GM21723 (cell line): ENCODE data around the gene MEGF11.
"Not testable (repeated sequence)": the region's sequence is repeated elsewhere in the genome, so short reads cannot be mapped to it uniquely, and the experiment has no call there.

Experiments
- ATAC-seq: cut with Tn5 transposase; IDR thresholded peaks from one replicate; pipeline ENCODE4 v1.9.1; 2021; ENCODE audit warnings: mild to moderate bottlenecking, moderate library complexity; ENCODE audit not compliant: unreplicated experiment

Gene MEGF11

DNA sequence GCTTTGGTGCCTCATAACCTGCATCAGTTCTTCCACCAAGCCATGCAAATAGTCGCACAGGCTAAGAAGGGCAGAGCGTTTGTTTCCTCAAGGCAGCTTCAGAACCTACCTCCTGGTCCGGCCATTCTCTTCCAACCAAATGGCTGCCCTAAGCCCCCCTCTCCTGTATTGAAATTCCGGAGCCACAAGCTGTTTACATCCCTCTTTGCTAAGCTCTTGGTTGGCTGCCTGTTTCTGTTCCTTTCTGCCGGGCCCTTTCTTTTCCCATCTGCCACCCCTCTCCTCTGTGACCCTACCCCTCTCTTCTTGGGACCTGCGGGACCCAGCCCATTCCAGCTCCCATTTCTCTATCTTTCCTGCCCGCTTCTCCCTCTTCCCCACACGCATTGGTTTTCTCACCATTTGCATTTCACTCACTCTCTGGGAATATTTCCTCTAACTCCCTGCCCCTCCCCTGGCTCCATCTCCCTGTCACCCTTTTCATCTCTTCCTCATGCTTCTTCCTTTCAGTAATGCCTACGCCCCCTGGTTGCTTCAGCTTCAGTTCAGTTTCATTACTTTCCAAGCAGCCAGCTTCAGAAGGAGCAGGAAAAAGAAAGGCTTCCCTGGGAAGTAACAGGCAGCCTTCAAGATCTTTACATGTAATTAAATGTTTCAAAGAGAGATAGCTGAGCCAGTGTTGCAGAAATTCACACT lies 270.8 kb downstream of the MEGF11 start:
- ATAC-seq: no peak

DNA sequence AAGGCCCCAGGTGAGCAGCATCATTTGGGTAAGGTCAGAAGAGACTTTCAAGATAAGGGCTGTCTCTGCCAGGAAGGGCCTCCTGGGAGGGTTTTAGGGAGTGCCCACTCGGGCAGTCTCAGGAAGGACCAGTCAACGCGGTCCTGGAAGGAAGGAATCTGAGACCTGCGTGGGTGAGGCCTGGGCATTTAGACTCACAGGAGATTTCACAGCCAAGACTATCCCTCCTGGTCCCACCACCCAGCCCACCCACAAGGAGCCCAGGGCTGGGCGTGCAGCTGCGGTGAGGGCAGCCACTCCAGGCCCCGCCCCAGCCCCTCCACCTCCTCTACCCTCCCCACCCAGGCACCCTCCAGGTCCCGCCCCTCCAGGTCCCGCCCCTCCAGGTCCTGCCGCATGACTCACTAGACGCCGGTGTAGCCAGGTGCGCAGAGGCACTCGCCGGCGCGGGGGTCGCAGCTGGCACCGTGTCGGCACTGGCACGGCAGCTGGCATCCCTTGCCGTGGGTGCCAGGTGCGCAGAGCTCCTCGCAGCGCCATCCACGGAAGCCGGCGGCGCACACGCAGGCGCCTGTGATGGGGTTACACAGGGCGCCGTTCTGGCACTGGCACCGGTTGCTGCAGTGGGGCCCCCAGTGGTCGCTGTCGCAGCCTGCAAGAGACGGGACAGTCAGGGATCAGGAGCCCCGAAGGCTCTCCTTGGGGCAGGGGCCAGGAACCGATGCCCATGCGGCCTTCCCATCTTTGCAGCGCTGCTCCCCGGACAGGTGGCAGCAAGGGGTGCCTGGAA lies 271.5 kb downstream of the MEGF11 start:
- ATAC-seq: peak; percentile 71

DNA sequence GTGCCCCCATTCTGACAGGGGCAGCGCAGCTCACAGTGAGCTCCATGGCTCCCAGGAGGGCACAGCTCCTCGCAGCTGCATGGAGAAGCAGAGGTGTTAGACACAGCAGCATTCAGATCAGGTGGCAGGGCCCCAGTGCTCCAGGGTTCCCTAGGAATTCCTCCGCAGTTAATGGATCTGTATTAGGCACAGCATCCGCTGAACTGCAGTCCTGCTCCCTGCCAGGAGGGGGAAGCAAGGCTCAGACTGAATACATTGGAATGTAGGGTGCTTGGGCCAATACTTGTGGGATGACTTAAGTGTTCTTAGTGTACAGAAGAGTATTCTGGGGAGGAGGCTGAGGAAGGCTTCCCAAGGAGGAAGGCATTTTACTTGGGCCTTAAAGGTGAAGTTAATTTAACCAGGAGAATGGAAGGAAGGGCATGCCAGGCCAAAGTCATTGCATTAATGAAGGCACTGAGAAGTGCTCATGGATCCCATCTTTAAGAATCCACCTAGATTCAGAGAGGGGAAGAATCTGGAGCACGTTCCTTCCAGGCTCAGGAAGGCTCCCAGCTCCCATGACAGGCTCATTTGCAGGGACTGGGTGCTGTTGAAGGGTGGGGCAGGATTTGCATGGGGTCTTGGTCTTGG lies 272.6 kb downstream of the MEGF11 start:
- ATAC-seq: no peak

DNA sequence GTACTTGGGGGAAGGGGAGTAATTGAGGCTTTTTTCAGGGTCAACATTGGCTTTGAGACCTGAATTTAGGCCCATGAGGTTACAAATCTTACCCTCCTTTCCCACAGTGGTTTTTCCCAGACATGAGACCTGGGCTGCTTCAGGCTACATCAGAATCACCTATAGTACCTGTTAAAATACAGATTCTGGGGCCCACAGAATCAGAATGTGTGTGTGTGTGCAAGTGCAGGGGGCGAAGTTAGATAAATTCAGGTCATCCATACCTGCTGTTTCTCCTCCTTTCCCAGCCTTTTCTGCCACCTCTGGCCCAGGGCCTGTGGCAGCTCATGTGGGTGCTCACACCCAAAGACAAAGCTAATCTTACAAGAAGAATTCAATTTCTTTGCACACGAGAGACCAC lies 273.7 kb downstream of the MEGF11 start:
- no peak for ATAC-seq

DNA sequence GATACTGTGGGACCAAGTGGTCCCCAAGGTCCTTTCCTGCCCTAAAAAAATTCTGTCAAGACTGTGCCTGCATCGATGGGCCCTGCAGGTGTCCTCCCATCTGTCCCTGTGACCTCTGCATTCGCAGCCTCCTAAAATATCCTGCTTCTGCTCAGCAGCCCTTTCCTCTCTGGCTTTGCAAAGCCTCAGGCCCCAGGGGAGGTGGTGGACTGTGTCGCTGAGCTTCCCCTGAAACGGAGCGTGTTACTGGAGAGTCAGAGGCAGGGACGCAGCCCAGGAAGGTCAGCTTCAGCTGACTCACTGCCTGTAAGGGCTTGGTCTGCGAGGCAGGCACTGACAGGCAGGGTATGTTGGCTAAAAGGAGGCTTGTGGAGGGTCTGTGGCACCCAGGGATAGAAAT lies 274.2 kb downstream of the MEGF11 start:
- ATAC-seq: no peak

DNA sequence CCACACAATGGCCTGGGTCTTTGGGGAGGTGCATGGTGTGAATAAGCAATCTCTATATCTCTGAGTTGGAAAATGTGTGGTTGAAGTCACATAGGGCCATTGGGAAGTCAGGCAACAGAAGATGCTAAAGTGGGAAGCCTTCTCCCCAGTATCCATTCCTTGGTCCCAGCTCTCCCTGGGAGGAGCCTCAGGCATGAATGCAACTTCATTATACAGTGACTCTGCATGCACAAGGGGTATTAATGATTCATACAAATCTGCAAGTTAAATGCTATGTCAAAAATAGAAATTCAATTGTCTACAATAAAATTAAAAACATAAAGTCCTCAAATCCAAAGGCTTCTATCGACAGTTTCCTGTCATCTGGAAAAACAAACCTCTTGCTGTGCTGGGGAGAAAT lies 275.4 kb downstream of the MEGF11 start:
- no peak for ATAC-seq

DNA sequence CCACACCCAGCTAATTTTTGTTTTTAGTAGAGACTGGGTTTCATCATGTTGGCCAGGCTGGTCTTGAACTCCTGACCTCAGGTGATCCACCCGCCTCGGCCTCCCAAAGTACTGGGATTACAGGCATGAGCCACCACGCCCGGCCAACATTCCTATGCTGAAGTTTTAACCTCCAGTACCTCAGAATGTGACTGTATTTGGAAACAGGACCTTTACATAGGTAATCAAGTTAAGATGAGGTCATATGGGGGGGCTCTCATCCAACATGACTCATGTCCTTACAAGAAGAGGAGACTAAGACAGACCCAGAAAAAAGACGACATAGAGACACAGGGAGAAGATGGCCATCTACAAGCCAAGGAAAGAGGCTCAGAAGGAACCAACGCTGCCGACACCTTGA lies 277.4 kb downstream of the MEGF11 start:
- ATAC-seq: not testable (repeated sequence)

DNA sequence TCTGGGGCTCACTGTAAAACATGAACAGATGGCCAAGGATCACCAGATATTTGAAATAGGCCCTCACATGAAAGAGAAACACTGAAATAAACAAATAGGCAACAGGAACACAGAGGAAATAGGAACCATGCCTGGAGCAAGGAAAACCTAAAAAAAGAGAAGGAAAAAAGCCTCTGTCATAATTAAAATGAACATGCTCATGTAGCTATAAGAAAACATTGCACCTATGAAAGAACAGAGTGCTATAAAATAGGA lies 281.9 kb downstream of the MEGF11 start:
- no peak for ATAC-seq

DNA sequence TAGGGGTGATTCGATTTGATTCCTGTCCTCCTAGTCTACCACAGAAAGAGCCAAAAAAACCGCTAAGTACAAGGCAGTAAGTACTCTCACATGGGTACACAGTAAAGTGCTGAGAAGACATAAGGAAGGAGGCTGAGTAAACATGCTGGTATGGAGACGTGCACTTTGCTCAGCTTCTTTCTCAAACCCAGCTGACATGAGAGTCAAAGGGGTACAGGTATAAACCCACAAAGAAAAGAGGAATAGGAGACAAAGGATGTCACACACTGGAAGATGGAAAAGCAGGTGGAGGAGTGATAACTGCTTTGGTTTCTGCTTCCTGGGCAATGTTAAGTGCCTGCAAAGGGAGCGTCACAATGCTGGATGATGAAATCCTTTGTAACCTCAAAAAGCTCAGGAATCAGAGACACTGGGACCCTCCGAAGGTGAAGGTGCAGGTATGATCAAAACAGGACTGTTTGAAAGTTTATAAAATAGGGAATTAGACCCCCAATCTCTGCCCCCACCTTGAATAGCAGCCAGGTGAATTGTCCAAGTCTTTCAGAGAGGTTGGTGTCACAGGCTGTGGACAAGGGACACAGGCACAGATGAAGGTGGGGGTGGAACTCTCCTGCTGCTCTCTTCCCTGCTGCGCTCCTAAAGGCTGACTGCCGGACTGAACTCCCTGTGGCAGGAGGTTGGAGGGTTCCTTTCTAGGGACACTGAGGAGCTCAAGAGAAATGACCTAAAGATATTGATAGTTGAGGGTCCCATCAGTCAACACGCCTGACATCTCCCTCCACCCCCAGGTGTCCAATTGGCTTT lies 282.4 kb downstream of the MEGF11 start:
- no peak for ATAC-seq

DNA sequence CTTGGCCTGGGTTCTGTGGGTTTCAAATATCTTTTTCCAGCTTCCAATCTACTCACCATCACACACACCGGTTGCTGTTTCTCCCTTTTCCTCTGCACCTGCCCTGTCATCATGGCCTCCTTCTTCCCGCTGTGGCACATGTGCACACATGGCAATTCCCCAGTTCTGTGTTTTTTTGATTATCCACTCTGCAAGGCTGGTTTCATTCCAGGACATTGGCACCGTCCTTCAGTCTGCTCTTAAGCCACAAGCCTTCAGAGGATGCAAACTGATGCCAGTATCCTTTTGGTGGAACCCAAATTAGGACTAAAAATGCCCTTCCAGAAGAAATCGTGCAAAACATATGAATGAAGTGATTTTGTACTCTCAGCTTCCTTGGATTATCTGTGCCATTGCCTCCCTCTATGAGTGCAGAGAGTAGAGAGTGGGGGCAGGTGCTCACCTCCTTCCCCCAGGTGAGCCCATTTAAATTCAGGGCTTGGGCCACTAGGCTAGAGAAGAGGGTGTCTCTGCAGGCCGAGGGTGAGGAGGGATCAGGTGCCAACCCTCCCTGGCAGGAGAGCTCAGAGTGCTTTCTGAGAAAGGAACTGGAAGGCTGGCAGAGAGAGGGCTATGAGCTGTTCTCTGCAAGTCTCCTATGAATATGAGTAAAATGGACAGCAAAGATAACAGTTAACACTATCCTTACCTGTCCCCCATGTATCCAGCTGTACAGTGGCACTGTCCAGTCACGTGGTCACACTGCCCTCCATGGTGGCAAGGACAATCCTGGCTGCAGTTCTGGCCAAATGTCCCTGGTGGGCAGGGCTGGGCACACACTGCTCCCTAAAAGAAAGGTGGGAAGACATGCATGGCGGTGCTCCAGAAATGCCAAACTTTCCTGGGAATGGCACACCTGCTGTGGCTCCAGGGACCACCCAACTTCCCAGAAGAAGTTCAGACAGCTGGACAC lies 283.4 kb downstream of the MEGF11 start:
- ATAC-seq: no peak

DNA sequence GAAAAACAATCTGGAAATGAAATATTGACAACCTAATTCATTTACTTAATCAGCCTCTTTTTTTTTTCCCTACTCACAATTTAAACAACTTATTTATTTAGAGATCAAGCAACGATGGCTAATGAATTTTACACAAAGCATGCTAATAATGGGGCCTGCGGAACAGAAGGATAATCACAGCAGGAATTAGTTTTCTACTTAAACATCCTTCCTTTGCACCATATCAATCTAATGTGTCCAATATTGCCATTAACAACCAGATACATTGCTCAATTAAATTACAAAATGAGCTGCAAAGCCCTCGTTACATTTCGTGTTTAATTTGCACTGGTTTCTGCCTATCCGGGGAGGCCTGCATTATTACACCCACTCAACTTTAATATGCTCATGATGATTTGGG lies 285.0 kb downstream of the MEGF11 start:
- ATAC-seq: no peak

DNA sequence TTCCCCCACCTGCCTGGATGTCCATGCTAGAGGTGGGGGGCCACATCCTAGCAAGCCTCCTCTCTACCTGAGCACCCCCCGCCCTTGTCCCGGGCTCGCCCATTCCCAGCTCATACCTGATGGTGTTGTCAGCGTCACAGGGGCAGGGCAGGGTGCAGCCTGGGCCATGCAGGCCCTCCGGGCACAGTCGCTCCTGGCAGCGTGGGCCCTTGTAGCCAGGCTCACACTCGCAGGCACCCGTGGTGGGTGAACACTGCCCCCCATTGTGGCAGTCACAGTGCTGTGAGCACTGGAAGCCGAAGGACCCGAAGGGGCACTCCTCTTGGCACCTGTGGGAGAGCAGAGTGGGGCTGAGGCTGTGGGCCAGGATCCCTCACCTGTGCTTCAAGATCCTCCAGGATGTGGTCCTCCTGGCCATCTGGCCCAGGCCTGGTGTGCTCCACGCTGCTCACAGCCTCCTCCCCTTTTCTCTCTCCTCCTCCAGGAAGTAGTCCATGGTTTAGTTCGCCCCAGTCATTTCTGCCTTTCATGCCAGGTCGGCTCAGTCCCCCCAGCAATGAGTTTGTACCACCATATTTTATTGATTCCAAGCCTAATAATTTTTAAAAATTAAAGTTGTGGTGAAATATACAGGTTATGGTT lies 288.6 kb downstream of the MEGF11 start:
- no peak for ATAC-seq

DNA sequence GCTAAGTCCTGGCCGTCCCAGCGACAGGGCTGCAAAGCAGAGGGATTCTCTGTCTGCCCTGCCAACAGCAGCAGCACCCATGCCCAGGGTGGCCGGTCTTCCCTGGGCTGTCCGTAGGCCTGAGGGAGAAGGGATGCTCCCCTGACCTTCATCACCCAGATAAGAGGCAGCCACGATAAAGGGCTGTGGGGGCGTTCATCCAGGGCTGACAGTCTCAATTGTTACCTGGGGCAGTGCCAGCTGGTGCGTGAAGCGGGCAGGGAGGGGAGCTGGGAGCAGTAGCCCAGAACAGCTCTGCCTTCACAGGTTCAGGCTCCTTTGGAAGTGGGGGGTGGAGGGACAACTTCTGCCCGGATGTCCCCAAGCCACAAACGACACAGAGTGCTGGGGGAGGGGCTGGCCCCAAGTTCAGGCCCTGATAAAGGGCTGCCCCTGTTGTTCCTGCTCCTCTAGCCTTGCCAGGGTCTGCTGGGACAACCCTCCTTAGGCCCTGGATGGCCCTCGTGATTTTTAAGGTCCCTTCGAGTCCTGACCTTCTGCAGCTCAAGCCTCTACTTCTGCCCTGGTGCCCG lies 289.6 kb downstream of the MEGF11 start:
- no peak for ATAC-seq

DNA sequence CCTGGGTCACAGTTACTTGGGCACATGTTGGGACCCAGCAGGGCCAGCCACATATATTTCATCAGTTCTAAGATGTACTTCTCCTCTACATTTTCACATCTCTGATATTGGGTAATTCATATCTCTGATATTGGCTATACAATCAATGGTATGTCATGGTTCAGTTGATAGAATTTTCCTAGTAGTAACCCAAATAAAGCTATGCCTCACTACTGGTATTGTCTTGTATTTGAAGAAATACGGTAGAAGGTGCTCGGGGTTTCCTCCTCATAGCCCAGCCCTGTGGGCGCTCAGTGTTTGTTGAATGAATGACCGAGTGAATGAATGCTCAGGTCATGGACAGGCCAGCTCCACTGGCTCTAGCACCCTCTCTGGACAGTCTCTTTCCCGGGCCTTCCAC lies 290.2 kb downstream of the MEGF11 start:
- no peak for ATAC-seq

DNA sequence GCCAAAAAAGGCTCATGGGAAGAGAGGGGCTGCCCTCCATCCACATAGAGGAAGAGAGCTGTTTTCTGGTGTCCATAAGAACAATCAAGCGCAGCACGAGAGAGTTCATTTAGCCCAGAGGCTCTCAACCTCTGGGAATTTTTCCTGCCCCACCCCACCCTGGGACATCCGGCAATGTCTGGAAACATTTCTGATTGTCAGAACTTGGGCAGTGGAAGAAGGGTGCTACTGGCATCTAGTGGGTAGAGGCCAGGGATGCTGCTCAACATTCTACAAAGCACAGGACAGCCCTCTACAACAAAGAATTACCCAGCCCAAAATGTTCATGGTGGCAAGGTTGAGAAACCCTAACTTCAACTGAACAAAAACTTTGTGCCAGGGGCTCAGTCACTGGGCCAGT lies 291.4 kb downstream of the MEGF11 start:
- ATAC-seq: no peak

DNA sequence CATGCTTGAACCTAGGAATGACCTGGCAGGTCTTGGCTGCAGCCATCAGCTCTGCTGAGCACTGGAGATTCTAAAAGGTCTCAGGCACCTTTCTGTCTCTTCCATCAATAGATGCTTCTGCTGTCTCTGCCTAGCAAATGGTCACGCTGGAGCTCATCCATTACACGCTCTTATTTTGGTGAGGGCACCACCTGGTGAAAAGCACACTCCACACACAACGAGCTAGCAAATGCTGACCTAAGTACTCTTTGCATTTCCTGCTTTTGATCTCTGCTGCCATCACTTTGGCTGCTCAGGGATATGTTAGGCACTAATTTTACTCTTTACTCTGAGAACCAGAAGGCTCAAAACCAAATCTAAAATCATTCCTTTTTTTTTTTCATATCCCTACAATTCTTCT lies 293.0 kb downstream of the MEGF11 start:
- no peak for ATAC-seq

DNA sequence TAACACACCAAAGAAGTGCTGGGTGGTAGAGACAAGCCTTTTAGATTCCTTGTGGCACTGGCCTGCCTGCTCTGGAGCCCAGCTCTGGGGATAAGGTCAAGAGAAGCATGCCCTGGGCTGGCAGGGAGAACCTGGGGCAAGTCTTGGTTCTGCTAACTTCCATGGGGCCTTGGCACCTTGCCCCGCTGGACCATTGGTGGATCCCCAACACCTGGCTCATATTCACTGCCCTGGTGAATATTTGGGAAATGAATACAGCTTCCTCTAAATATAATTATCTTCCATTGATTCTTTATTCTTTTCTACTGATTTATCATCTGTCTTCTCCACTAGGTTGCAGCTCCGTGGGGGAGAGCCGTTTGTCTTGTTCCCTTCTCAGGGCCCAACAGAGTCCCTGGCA lies 294.7 kb downstream of the MEGF11 start:
- ATAC-seq: no peak

DNA sequence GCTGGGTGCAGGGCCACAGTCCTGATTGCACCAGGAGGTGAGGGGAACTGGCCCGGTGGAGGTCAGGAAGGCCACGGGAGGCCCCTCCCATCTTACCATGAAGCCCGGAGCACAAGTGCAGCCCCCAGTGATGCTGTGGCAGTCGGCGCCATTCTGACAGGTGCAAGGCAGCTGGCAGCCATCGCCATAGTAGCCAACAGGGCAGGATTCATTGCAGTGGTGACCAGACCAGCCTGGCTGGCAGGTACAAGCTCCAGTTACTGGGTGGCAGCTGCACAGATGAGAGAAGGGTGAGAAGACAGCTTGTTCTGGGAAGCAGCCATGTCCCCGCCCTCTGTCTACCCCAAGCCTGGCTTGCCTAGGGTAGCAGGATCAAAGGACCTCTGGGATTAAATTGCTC lies 296.1 kb downstream of the MEGF11 start:
- ATAC-seq: no peak

DNA sequence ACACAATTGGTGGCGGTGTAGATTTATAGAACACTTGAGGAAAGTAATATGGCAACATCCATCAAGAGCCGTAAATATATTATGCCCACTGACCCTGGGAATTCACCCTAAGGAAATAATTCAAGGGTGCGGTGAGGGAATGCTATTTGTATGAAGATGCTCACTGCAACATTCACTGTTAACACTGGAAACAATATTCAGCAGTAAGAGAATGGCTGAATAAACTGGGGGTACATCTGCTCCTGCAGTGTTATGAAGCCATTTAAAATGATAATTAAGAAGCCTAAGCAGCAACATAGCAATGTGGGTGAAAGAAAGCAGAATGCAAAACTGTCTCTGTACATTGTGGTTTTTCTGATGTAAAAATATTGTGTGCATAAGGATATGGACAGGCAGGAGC lies 296.7 kb downstream of the MEGF11 start:
- ATAC-seq: no peak

DNA sequence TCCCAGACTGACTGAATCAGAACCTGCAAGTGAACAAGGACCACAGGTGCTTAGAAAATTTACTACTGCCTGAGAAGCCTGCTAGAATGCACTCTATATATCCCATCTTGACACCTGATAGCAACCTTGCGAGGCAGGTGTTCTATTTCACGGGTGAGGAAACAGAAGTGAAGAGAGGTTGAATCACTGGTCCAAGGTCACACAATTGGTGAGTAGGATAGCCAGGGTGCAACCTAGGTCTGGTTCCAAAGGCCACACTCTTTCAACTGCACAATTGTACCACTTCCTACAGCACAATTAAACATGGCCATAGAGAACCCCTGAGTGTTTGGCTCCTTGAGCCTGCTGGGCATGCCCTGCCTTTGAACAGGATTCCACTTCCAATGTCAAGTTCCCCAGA lies 297.2 kb downstream of the MEGF11 start:
- no peak for ATAC-seq
